Right lobe of liver (tissue), 4 donors: Measurements from ENCODE around the gene SPRED2.

Experiments used
- CTCF ChIP-seq, 4 donors: fragments of 200-600 bp in 3 of 4; fragments of 450-650 bp in 1 of 4; IDR thresholded peaks; one replicate each; pipeline versions ENCODE4 v1.5.1 to v1.8.0; 2016 to 2022; ENCODE audit warnings: antibody characterized with exemption in 4 of 4, mild to moderate bottlenecking in 2 of 4
- POLR2A ChIP-seq: fragments of 450-650 bp; IDR thresholded peaks from one replicate; pipeline ENCODE4 v1.6.1; 2017; ENCODE audit warnings: antibody characterized with exemption, mild to moderate bottlenecking
- donor health status: DM: no; HTN: no; CAD: no.
- donor health status: DM: no; HTN: no; CAD: no.
- donor health status: DM: no; HTN: yes; CAD: no.

- no peak for TF ChIP-seq POLR2A
- no peak for TF ChIP-seq CTCF (IDR thresholded peaks at IDR 0.05)
Measured at GRCh38 chr2:65347913-65348312, 84.5 kb downstream of the SPRED2 start.
